HL-60 (cell line): ENCODE data around the gene ZNF106.
A peak's percentile ranks its signal among the peaks of the same experiment; 100 is the strongest.

Experiments used
- DNase-seq, 2 experiments: peaks; one replicate each; pipeline ENCODE4 v3.0.0-alpha.2; 2010 to 2020; ENCODE audit warnings: low read depth in 1 of 2, low spot score in 1 of 2
- H3K27ac ChIP-seq: fragments of 250-450 bp; sonication (Bioruptor Pico); replicated peaks from 2 replicates; pipeline ENCODE4 v1.5.1; 2020; ENCODE audit warnings: mild to moderate bottlenecking, moderate library complexity
- H3K27me3 ChIP-seq: fragments of 250-450 bp; sonication (Bioruptor Pico); 2 replicates; pipeline ENCODE4 v1.5.1; 2021; ENCODE audit warnings: mild to moderate bottlenecking, moderate library complexity; ENCODE audit not compliant: insufficient read depth, poor library complexity, severe bottlenecking
- H3K4me3 ChIP-seq: replicated peaks from 2 replicates; pipeline ENCODE4 v1.5.1; 2011; ENCODE audit warnings: mild to moderate bottlenecking, control low read depth, low read length; ENCODE audit not compliant: insufficient read depth
- GABPA ChIP-seq: IDR thresholded peaks from 2 replicates; pipeline ENCODE4 v1.6.1; 2012; ENCODE audit warnings: low read depth
- POLR2AphosphoS5 ChIP-seq: IDR thresholded peaks from 2 replicates; pipeline ENCODE4 v1.6.1; 2012; ENCODE audit warnings: low read depth
- SPI1 ChIP-seq: IDR thresholded peaks from 2 replicates; pipeline ENCODE4 v1.6.1; 2012; ENCODE audit warnings: low read depth, mild to moderate bottlenecking, borderline replicate concordance
- TF ChIP-seq, protein P1 (sequence below): IDR thresholded peaks from one replicate; pipeline ENCODE4 v1.5.1; 2011; ENCODE audit warnings: low read length, control low read depth, inconsistent platforms; ENCODE audit not compliant: insufficient read depth
- TF ChIP-seq, protein P2 (sequence below): IDR thresholded peaks from 2 replicates; pipeline ENCODE4 v1.6.1; 2012; ENCODE audit warnings: low read depth; ENCODE audit not compliant: insufficient replicate concordance

The ZNF106 gene

DNA sequence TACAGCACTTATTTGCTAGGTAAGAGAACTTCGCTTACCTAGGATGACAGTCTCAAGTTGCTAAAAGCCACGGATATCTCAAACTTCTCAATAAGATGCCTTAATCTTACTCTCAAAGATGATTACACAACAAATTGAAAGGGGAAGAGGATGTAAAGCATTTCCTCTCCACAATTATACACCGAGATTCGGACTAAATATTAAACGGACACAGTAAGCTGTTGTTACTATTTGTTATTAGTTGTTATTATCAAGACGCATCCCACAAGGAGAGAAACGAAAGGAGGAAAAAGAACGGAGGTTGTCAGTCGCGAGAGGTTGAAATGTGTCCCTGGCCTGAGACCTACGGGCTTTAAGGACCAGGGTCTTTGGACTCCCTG is 660 bp downstream of the ZNF106 start:
- TF ChIP-seq SPI1: peak; percentile 86
- TF ChIP-seq, protein P1, sequence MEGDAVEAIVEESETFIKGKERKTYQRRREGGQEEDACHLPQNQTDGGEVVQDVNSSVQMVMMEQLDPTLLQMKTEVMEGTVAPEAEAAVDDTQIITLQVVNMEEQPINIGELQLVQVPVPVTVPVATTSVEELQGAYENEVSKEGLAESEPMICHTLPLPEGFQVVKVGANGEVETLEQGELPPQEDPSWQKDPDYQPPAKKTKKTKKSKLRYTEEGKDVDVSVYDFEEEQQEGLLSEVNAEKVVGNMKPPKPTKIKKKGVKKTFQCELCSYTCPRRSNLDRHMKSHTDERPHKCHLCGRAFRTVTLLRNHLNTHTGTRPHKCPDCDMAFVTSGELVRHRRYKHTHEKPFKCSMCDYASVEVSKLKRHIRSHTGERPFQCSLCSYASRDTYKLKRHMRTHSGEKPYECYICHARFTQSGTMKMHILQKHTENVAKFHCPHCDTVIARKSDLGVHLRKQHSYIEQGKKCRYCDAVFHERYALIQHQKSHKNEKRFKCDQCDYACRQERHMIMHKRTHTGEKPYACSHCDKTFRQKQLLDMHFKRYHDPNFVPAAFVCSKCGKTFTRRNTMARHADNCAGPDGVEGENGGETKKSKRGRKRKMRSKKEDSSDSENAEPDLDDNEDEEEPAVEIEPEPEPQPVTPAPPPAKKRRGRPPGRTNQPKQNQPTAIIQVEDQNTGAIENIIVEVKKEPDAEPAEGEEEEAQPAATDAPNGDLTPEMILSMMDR: no peak
- TF ChIP-seq GABPA: no peak
- TF ChIP-seq POLR2AphosphoS5: no peak
- H3K27ac ChIP-seq: peak overlapping the region; percentile 90
- peak overlapping the region; percentile 92 for H3K4me3 ChIP-seq
- DNase-seq: no peak
- H3K27me3 ChIP-seq: no peaks in the 10 kb centered on the region

GRCh38 chr15:42483677-42484076 is 7.3 kb downstream of the ZNF106 start:
- DNase-seq: no peak

DNA sequence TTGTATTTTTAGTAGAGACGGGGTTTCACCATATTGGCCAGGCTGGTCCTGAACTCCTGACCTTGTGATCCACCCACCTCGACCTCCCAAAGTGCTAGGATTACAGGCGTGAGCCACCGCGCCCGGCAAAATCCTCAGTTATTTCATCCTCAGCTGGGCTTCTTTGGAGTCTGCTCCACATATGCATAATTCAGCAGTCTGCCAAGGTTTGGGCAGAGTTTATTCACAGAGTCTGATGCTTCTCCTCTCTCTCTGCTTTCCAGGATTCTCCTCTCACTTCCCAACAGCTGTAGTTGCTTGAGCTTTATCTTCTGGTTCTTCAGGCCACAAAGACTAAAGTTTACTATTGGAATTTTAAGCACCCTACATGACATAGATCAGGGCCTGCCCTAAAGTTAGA is 8.2 kb downstream of the ZNF106 start:
- no peak for DNase-seq
- no peaks in the 10 kb centered on the region for H3K27me3 ChIP-seq
- no peak overlapping the region for H3K4me3 ChIP-seq
- TF ChIP-seq GABPA (no peak), POLR2AphosphoS5 (no peak), SPI1 (no peak)
- TF ChIP-seq, protein P1: no peak
- TF ChIP-seq, protein P2, sequence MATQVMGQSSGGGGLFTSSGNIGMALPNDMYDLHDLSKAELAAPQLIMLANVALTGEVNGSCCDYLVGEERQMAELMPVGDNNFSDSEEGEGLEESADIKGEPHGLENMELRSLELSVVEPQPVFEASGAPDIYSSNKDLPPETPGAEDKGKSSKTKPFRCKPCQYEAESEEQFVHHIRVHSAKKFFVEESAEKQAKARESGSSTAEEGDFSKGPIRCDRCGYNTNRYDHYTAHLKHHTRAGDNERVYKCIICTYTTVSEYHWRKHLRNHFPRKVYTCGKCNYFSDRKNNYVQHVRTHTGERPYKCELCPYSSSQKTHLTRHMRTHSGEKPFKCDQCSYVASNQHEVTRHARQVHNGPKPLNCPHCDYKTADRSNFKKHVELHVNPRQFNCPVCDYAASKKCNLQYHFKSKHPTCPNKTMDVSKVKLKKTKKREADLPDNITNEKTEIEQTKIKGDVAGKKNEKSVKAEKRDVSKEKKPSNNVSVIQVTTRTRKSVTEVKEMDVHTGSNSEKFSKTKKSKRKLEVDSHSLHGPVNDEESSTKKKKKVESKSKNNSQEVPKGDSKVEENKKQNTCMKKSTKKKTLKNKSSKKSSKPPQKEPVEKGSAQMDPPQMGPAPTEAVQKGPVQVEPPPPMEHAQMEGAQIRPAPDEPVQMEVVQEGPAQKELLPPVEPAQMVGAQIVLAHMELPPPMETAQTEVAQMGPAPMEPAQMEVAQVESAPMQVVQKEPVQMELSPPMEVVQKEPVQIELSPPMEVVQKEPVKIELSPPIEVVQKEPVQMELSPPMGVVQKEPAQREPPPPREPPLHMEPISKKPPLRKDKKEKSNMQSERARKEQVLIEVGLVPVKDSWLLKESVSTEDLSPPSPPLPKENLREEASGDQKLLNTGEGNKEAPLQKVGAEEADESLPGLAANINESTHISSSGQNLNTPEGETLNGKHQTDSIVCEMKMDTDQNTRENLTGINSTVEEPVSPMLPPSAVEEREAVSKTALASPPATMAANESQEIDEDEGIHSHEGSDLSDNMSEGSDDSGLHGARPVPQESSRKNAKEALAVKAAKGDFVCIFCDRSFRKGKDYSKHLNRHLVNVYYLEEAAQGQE: no peak
- H3K27ac ChIP-seq: no peak overlapping the region

More at GRCh38 chr15:42483677-42484076, 7.3 kb downstream of the ZNF106 start:
- no peaks in the 10 kb centered on the region for H3K27me3 ChIP-seq
- H3K4me3 ChIP-seq: no peak overlapping the region
- H3K27ac ChIP-seq: no peak overlapping the region
- TF ChIP-seq POLR2AphosphoS5 (no peak), SPI1 (no peak), GABPA (no peak)
- TF ChIP-seq, protein P1: no peak
- TF ChIP-seq, protein P2: no peak

DNA sequence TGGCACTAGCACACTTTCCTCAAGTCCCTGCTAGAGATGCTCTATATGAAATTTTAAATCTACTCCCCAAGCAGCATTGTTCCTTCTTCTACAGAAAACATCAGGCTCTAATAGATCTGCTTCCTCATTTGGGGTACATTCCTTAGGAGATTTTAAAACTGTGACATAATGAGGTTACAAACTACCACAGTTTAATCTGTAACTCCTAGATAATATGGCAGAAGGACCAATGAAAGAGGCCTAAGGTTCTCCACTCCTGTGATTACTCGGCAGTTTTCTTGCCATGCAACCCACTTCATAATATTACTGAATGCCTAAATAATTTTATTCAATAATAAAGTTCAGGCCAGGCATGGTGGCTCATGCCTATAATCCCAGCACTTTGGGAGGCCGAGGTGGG is 16.1 kb downstream of the ZNF106 start:
- Histone ChIP-seq H3K27ac (no peak overlapping the region), H3K4me3 (no peak overlapping the region), H3K27me3 (no peaks in the 10 kb centered on the region)
- no peak for DNase-seq
- no peak for TF ChIP-seq POLR2AphosphoS5
- TF ChIP-seq, protein P2: no peak
- no peak for TF ChIP-seq SPI1
- TF ChIP-seq, protein P1: no peak
- TF ChIP-seq GABPA: no peak
